ENCODE data around the gene MRPL37.

DNA sequence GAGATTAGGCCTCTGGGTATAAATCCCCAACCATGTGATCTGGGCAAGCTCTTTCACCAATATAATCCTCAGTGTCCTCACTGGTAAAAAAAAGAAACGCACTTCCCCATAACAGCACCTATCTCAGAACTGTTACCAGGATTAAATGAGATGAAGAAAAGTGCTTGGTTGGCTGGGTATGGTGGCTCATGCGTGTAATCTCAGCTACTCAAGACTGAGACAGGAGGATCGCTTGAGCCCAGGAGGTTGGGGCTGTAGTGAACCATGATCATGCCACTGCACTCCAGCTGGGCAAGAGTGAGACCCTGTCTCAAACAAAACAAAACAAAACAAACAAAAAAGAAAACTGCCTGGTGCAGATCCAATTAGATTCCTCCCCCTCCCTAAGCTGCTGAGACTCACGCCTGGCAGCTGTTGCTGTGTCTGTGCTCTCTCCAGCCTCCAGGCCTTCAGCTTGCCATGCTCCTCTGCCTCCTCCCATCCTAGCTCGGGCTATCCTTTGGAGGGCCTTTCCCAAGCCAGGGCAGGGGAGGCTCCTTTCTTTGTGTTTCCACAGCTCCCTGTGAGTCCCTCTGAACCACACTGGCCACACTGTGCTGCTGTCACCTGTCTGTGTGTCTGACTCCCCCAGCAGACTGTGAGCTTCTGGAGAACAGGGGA, 19.1 kb upstream of the MRPL37 start:
- TF ChIP-seq CTCF (IDR thresholded peaks at IDR 0.05) (no peak), EP300 (IDR thresholded peaks at IDR 0.05) (no peak), POLR2AphosphoS5 (IDR thresholded peaks at IDR 0.05) (no peak), POLR2A (IDR thresholded peaks at IDR 0.05) (no peak)

Data from suprapubic skin (tissue), 4 donors.